H9 (cell line): ENCODE measurements around the gene POLR2H. TPM values are rescaled to one million over a fixed set of nuclear protein-coding genes. Genes with fewer than 3 reads are reported as not detected.

Experiments used
- DNase-seq: peaks from one replicate; pipeline ENCODE4 v3.0.0-alpha.2; 2017
- H2AFZ ChIP-seq: one replicate; pipeline ENCODE4 v1.6.1; 2013; ENCODE audit warnings: mild to moderate bottlenecking, low read length, control low read depth, moderate library complexity
- H2AK5ac ChIP-seq: 2 replicates; pipeline ENCODE4 v1.6.1; 2013; ENCODE audit warnings: low read length, control low read depth, mixed read lengths; ENCODE audit not compliant: insufficient read length
- H2BK120ac ChIP-seq: one replicate; pipeline ENCODE4 v1.6.1; 2013; ENCODE audit warnings: low read depth, mild to moderate bottlenecking, low read length, control low read depth, inconsistent platforms; ENCODE audit not compliant: poor library complexity, severe bottlenecking
- H2BK12ac ChIP-seq: 2 replicates; pipeline ENCODE4 v1.6.1; 2013; ENCODE audit warnings: low read length, control low read depth, mixed read lengths, low read depth; ENCODE audit not compliant: insufficient read length
- H2BK15ac ChIP-seq: 2 replicates; pipeline ENCODE4 v1.6.1; 2013; ENCODE audit warnings: low read depth, low read length, control low read depth
- H2BK20ac ChIP-seq: one replicate; pipeline ENCODE4 v1.6.1; 2013; ENCODE audit warnings: low read depth, mild to moderate bottlenecking, low read length, control low read depth, inconsistent platforms; ENCODE audit not compliant: poor library complexity, severe bottlenecking
- H2BK5ac ChIP-seq: 2 replicates; pipeline ENCODE4 v1.6.1; 2013; ENCODE audit warnings: low read length, control low read depth, mixed read lengths; ENCODE audit not compliant: insufficient read length
- H3K14ac ChIP-seq: 2 replicates; pipeline ENCODE4 v1.6.1; 2013; ENCODE audit warnings: low read length, control low read depth; ENCODE audit not compliant: insufficient read depth
- H3K18ac ChIP-seq: 2 replicates; pipeline ENCODE4 v1.6.1; 2013; ENCODE audit warnings: low read depth, mild to moderate bottlenecking, mixed read lengths, low read length, control low read depth; ENCODE audit not compliant: insufficient read length
- H3K23ac ChIP-seq: 2 replicates; pipeline ENCODE4 v1.6.1; 2013; ENCODE audit warnings: low read length, control low read depth, mixed read lengths, low read depth; ENCODE audit not compliant: insufficient read length
- H3K23me2 ChIP-seq: 2 replicates; pipeline ENCODE4 v1.6.1; 2013; ENCODE audit warnings: low read depth, mild to moderate bottlenecking, mixed read lengths, low read length, control low read depth; ENCODE audit not compliant: insufficient read length, poor library complexity, severe bottlenecking
- H3K27ac ChIP-seq: 2 replicates; pipeline ENCODE4 v1.5.1; 2013; ENCODE audit warnings: low read length, control low read depth, mixed read lengths, low read depth; ENCODE audit not compliant: insufficient read length
- H3K27me3 ChIP-seq: 2 replicates; pipeline ENCODE4 v1.6.1; 2013; ENCODE audit warnings: low read length, control low read depth, inconsistent platforms; ENCODE audit not compliant: insufficient read depth
- H3K4ac ChIP-seq: 2 replicates; pipeline ENCODE4 v1.6.1; 2013; ENCODE audit warnings: low read depth, mild to moderate bottlenecking, control low read depth, inconsistent platforms, low read length, moderate library complexity
- H3K4me1 ChIP-seq: 2 replicates; pipeline ENCODE4 v1.6.1; 2013; ENCODE audit warnings: low read length, control low read depth, inconsistent platforms; ENCODE audit not compliant: insufficient read depth
- H3K4me2 ChIP-seq: 2 replicates; pipeline ENCODE4 v1.6.1; 2013; ENCODE audit warnings: low read length, control low read depth, mixed read lengths; ENCODE audit not compliant: insufficient read length, insufficient read depth
- H3K56ac ChIP-seq: 2 replicates; pipeline ENCODE4 v1.6.1; 2013; ENCODE audit warnings: low read depth, mild to moderate bottlenecking, mixed read lengths, low read length, control low read depth; ENCODE audit not compliant: insufficient read length
- H3K79me1 ChIP-seq: 2 replicates; pipeline ENCODE4 v1.6.1; 2013; ENCODE audit warnings: low read depth, mild to moderate bottlenecking, moderate library complexity, low read length, control low read depth, inconsistent platforms; ENCODE audit not compliant: insufficient read depth, poor library complexity, severe bottlenecking
- H3K79me2 ChIP-seq: 2 replicates; pipeline ENCODE4 v1.6.1; 2013; ENCODE audit warnings: low read length, control low read depth, inconsistent platforms; ENCODE audit not compliant: insufficient read depth
- H3K9ac ChIP-seq: 2 replicates; pipeline ENCODE4 v1.6.1; 2013; ENCODE audit warnings: low read length, control low read depth, mixed read lengths; ENCODE audit not compliant: insufficient read length; ENCODE audit errors: extremely low read depth
- H3K9me3 ChIP-seq: one replicate; pipeline ENCODE4 v1.6.1; 2013; ENCODE audit warnings: low read depth, low read length, inconsistent platforms; ENCODE audit not compliant: control insufficient read depth
- H3T11ph ChIP-seq: one replicate; pipeline ENCODE4 v1.6.1; 2013; ENCODE audit warnings: mild to moderate bottlenecking, low read length, control low read depth, inconsistent platforms
- H4K20me1 ChIP-seq: one replicate; pipeline ENCODE4 v1.6.1; 2013; ENCODE audit not compliant: control insufficient read depth, insufficient read length, insufficient read depth
- H4K5ac ChIP-seq: 2 replicates; pipeline ENCODE4 v1.6.1; 2013; ENCODE audit warnings: low read depth, mild to moderate bottlenecking, mixed read lengths, low read length, control low read depth; ENCODE audit not compliant: insufficient read length
- H4K8ac ChIP-seq: replicated peaks from 2 replicates; pipeline ENCODE4 v1.6.1; 2013; ENCODE audit warnings: low read length, control low read depth, mixed read lengths, low read depth; ENCODE audit not compliant: insufficient read length
- H4K91ac ChIP-seq: 2 replicates; pipeline ENCODE4 v1.6.1; 2013; ENCODE audit warnings: low read depth, mild to moderate bottlenecking, moderate library complexity, mixed read lengths, low read length, control low read depth; ENCODE audit not compliant: insufficient read length
- H3K27ac Mint-ChIP-seq, 3 experiments: 2 replicates in 2 of 3; 3 replicates in 1 of 3; pipeline ENCODE4 v1.8.0; 2020 to 2021; ENCODE audit warnings: mixed read lengths in 3 of 3, mild to moderate bottlenecking in 1 of 3, moderate library complexity in 1 of 3
- H3K27me3 Mint-ChIP-seq: 2 replicates; pipeline ENCODE4 v1.8.0; 2021; ENCODE audit warnings: low read depth, mild to moderate bottlenecking, moderate library complexity, mixed read lengths
- H3K36me3 Mint-ChIP-seq, 3 experiments: 2 replicates in 2 of 3; 3 replicates in 1 of 3; pipeline ENCODE4 v1.8.0; 2020 to 2021; ENCODE audit warnings: low read depth in 3 of 3, mixed read lengths in 3 of 3; ENCODE audit not compliant: insufficient read depth in 1 of 3
- H3K4me1 Mint-ChIP-seq, 2 experiments: 2 replicates each; pipeline ENCODE4 v1.8.0; 2020; ENCODE audit warnings: mixed read lengths in 2 of 2
- H3K4me3 Mint-ChIP-seq, 2 experiments: 2 replicates in 1 of 2; 3 replicates in 1 of 2; pipeline ENCODE4 v1.8.0; 2020 to 2021; ENCODE audit warnings: mild to moderate bottlenecking in 2 of 2, mixed read lengths in 2 of 2, moderate library complexity in 1 of 2
- H3K9me3 Mint-ChIP-seq, 2 experiments: 2 replicates in 1 of 2; 3 replicates in 1 of 2; pipeline ENCODE4 v1.8.0; 2020; ENCODE audit warnings: mild to moderate bottlenecking in 2 of 2, mixed read lengths in 2 of 2, moderate library complexity in 1 of 2
- WGBS: extraction: QIAGEN DNeasy Blood & Tissue Kit; methylation state at CpG from one replicate; pipeline ENCODE4 v1.1.7; 2013; ENCODE audit warnings: missing lambda C conversion rate, low lambda C conversion rate, mixed read lengths; ENCODE audit not compliant: insufficient read length; ENCODE audit errors: extremely low coverage; 5-methylcytosine and 5-hydroxymethylcytosine counted together
- total RNA-seq: library from RNA; stranded (reverse); gene quantifications from 2 replicates; pipeline ENCODE4 v1.2.1, GENCODE V29; 2021
- TF ChIP-seq, protein P1 (sequence below): fragments of 200-600 bp; sonication (generic); conservative IDR thresholded peaks from 3 replicates; pipeline ENCODE4 v1.8.0; 2021; ENCODE audit warnings: antibody characterized with exemption, mild to moderate bottlenecking

POLR2H gene
- total RNA-seq, 1 experiment from 2014 or later: 115 TPM

DNA sequence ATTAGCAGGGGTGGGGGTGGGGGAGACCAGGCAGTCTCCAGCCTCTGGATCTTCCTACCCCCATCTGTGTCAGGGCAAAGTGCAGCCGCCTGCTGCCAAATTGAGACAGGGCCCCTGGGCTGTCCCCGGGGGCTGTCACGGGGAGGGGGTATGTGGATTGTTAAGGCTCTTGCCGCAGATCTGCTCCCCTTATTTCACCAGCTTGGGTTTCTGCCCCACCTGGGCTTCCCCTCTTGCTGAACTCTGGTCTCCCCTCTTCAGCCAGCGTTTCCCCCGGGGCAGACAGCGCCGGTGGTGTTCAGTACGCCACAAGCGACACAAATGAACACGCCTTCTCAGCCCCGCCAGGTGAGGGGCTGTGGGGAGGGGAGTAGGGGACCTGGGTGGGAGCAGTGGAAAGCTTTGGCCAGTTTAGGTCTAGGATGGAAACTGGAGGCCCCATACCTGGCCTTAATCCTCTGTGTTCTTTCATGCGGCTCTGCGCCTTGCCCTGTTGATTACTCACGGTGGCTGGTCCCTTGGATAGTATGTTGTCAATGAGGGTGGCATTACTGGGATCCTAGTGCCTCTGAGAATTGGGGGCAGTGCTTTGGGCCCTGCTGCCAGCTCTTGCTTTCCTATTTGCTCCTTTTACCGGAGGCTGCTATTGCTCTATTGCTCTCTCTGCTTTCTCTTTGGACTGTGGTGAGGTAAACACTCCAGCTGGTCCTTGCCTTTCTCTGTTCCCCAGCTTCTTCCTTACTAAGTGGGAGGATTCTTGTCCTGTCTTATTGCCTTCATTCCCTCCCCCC is 45.4 kb upstream of the POLR2H start:
- Histone ChIP-seq H3K23ac (no peak overlapping the region), H3K4me2 (peak overlapping the region; percentile 97), H3K27me3 (no peaks in the 10 kb centered on the region), H3T11ph (no peak overlapping the region), H3K14ac (no peak overlapping the region), H3K79me2 (peaks cover 42% of the 10 kb centered on the region), H3K23me2 (peaks cover 10% of the 10 kb centered on the region), H3K4ac (no peak overlapping the region), H2BK15ac (no peak overlapping the region), H4K8ac (no peak overlapping the region), H3K27ac (no peak overlapping the region), H2BK12ac (no peak overlapping the region), H3K79me1 (peaks cover 6% of the 10 kb centered on the region), H4K5ac (no peak overlapping the region), H3K18ac (no peak overlapping the region), H4K20me1 (no peaks in the 10 kb centered on the region), H2BK5ac (no peak overlapping the region), H2BK20ac (no peak overlapping the region), H3K9me3 (no peaks in the 10 kb centered on the region), H2BK120ac (no peak overlapping the region), H4K91ac (no peak overlapping the region), H2AK5ac (no peak overlapping the region), H2AFZ (no peak overlapping the region), H3K9ac (peak overlapping the region; percentile 85), H3K4me1 (peaks cover 8% of the 10 kb centered on the region; the same call in 1 of the 2 replicates), H3K56ac (no peak overlapping the region)
- no peaks in the 10 kb centered on the region for H3K9me3 Mint-ChIP-seq
- peak overlapping the region; percentile 87 to 93 for H3K4me3 Mint-ChIP-seq
- peaks cover 26 to 27% of the 10 kb centered on the region in 2 experiments for H3K4me1 Mint-ChIP-seq
- no CpG with 5 or more reads among the region's 16 CpGs for WGBS
- H3K36me3 Mint-ChIP-seq: peaks cover 29 to 52% (median 38%) of the 10 kb centered on the region in 3 experiments; a peak in 6 of 7 replicates
- H3K27ac Mint-ChIP-seq: peak overlapping the region in 2 of 3 experiments; percentile 21 to 68; a peak in 4 of 7 replicates
- no peak for DNase-seq
- TF ChIP-seq, protein P1, sequence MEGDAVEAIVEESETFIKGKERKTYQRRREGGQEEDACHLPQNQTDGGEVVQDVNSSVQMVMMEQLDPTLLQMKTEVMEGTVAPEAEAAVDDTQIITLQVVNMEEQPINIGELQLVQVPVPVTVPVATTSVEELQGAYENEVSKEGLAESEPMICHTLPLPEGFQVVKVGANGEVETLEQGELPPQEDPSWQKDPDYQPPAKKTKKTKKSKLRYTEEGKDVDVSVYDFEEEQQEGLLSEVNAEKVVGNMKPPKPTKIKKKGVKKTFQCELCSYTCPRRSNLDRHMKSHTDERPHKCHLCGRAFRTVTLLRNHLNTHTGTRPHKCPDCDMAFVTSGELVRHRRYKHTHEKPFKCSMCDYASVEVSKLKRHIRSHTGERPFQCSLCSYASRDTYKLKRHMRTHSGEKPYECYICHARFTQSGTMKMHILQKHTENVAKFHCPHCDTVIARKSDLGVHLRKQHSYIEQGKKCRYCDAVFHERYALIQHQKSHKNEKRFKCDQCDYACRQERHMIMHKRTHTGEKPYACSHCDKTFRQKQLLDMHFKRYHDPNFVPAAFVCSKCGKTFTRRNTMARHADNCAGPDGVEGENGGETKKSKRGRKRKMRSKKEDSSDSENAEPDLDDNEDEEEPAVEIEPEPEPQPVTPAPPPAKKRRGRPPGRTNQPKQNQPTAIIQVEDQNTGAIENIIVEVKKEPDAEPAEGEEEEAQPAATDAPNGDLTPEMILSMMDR: no peak
- no peaks in the 10 kb centered on the region for H3K27me3 Mint-ChIP-seq
